GM23338 (cell line): ENCODE measurements around the gene PKNOX2. TPM values are rescaled to one million over a fixed set of nuclear protein-coding genes. Genes with fewer than 3 reads are reported as not detected.
A peak's percentile ranks its signal among the peaks of the same experiment; 100 is the strongest.

Experiments
- ATAC-seq: fragments of 200-7000 bp; cut with Tn5 transposase; 3 replicates; pipeline ENCODE4 v1.9.1; 2020
- DNase-seq: peaks from one replicate; pipeline ENCODE4 v3.0.0-alpha.2; 2015; ENCODE audit warnings: low spot score
- H2AFZ ChIP-seq: fragments of 200-600 bp; sonication (generic); 2 replicates; pipeline ENCODE4 v1.8.0; 2016; ENCODE audit warnings: antibody characterized with exemption, mild to moderate bottlenecking, moderate library complexity
- H3F3A ChIP-seq: fragments of 200-600 bp; sonication (generic); replicated peaks from 2 replicates; pipeline ENCODE4 v1.8.0; 2017; ENCODE audit warnings: antibody characterized with exemption, mixed run types, low read depth
- H3K27ac ChIP-seq: fragments of 200-600 bp; sonication (generic); 2 replicates; pipeline ENCODE4 v1.6.1; 2016; ENCODE audit warnings: low read depth
- H3K27me3 ChIP-seq: fragments of 200-600 bp; sonication (generic); 2 replicates; pipeline ENCODE4 v1.8.0; 2016; ENCODE audit warnings: mild to moderate bottlenecking, mixed run types, moderate library complexity; ENCODE audit not compliant: insufficient read depth
- H3K36me3 ChIP-seq: fragments of 200-600 bp; sonication (generic); 2 replicates; pipeline ENCODE4 v1.8.0; 2016; ENCODE audit warnings: mild to moderate bottlenecking; ENCODE audit not compliant: insufficient read depth
- H3K4me1 ChIP-seq: fragments of 200-600 bp; sonication (generic); 2 replicates; pipeline ENCODE4 v1.8.0; 2016; ENCODE audit warnings: mild to moderate bottlenecking, moderate library complexity; ENCODE audit not compliant: insufficient read depth
- H3K4me2 ChIP-seq: fragments of 200-600 bp; sonication (generic); 2 replicates; pipeline ENCODE4 v1.7.1; 2017; ENCODE audit warnings: mixed run types
- H3K4me3 ChIP-seq: fragments of 200-600 bp; sonication (generic); 2 replicates; pipeline ENCODE4 v1.6.1; 2016; ENCODE audit warnings: mixed run types
- H3K79me2 ChIP-seq: fragments of 200-600 bp; sonication (generic); replicated peaks from 2 replicates; pipeline ENCODE4 v1.8.0; 2017; ENCODE audit warnings: mild to moderate bottlenecking; ENCODE audit not compliant: insufficient read depth
- H3K9me2 ChIP-seq: fragments of 200-600 bp; sonication (generic); 2 replicates; pipeline ENCODE4 v1.8.0; 2017; ENCODE audit not compliant: insufficient read depth
- H4K20me1 ChIP-seq: fragments of 200-600 bp; sonication (generic); replicated peaks from 2 replicates; pipeline ENCODE4 v1.8.0; 2017; ENCODE audit warnings: mild to moderate bottlenecking; ENCODE audit not compliant: insufficient read depth
- H3K27ac Mint-ChIP-seq: 2 replicates; pipeline ENCODE4 v1.8.0; 2020; ENCODE audit warnings: inconsistent platforms, mild to moderate bottlenecking, moderate library complexity, mixed read lengths
- H3K27me3 Mint-ChIP-seq: 3 replicates; pipeline ENCODE4 v1.8.0; 2022; ENCODE audit warnings: low read depth, mild to moderate bottlenecking, moderate library complexity, mixed read lengths, inconsistent platforms; ENCODE audit not compliant: insufficient read depth, poor library complexity
- H3K36me3 Mint-ChIP-seq: 3 replicates; pipeline ENCODE4 v1.8.0; 2021; ENCODE audit warnings: low read depth, mild to moderate bottlenecking, inconsistent platforms, moderate library complexity, mixed read lengths
- H3K4me1 Mint-ChIP-seq: 3 replicates; pipeline ENCODE4 v1.8.0; 2020; ENCODE audit warnings: mild to moderate bottlenecking, inconsistent platforms, mixed read lengths
- H3K4me3 Mint-ChIP-seq: 3 replicates; pipeline ENCODE4 v1.8.0; 2021; ENCODE audit warnings: moderate library complexity, mild to moderate bottlenecking, inconsistent platforms, mixed read lengths
- H3K9me3 Mint-ChIP-seq: 3 replicates; pipeline ENCODE4 v1.8.0; 2020; ENCODE audit warnings: moderate library complexity, mild to moderate bottlenecking, inconsistent platforms, mixed read lengths
- CTCF ChIP-seq, 2 experiments: fragments of 200-600 bp in 1 of 2; sonication (generic) in 1 of 2; conservative IDR thresholded peaks; 2 replicates each; pipeline versions ENCODE4 v1.5.1 to v1.6.1; 2016 to 2017; ENCODE audit warnings: antibody characterized with exemption in 2 of 2, low read depth in 2 of 2, mild to moderate bottlenecking in 2 of 2, moderate library complexity in 1 of 2
- EZH2 ChIP-seq: fragments of 200-600 bp; sonication (generic); IDR thresholded peaks from one replicate; pipeline ENCODE4 v1.8.0; 2017; ENCODE audit warnings: antibody characterized with exemption, mild to moderate bottlenecking, low read depth; ENCODE audit not compliant: unreplicated experiment
- ZNF331 ChIP-seq: fragments of 250-450 bp; sonication (Bioruptor Pico); IDR thresholded peaks from 2 replicates; pipeline ENCODE4 v1.5.0; 2020; ENCODE audit warnings: low read depth, mild to moderate bottlenecking, moderate library complexity
- ZNF462 ChIP-seq: fragments of 250-450 bp; sonication (Bioruptor Pico); IDR thresholded peaks from 2 replicates; pipeline ENCODE4 v1.5.0; 2020; ENCODE audit warnings: mild to moderate bottlenecking, moderate library complexity
- long read RNA-seq: library from polyadenylated mRNA; unstranded; transcript quantifications from one replicate; pipeline ENCODE4 v2.0.0, GENCODE V29; 2020; ENCODE audit not compliant: unreplicated experiment
- polyA plus RNA-seq: library from polyadenylated mRNA; unstranded; fragments of >200 nt; fragmentation: Nextera tagmentation; extraction: Ambion mirVana; gene quantifications from 2 replicates; pipeline ENCODE4 v1.2.1, GENCODE V29; 2016
- total RNA-seq: library from RNA; depleted of rRNA; stranded (reverse); fragments of >200 nt; shearing (Covaris generic); gene quantifications from 2 replicates; pipeline ENCODE4 v1.2.3, GENCODE V29; 2014; rRNA removed

PKNOX2 gene
- total RNA-seq: 0.43 and 0.83 TPM in 2 replicates
- 0.35 and 0.42 TPM in 2 replicates for polyA plus RNA-seq
- long read RNA-seq: 0 reads

- Histone ChIP-seq H3K4me1 (peaks cover 58% of the 10 kb centered on the region), H3K27me3 (peaks cover 45% of the 10 kb centered on the region), H3K36me3 (no peaks in the 10 kb centered on the region), H3F3A (peaks cover 10% of the 10 kb centered on the region; the same call in 1 of the 2 replicates), H3K4me3 (peak within 1 kb of the TSS; percentile 80), H3K79me2 (no peaks in the 10 kb centered on the region), H3K27ac (peak within 1 kb of the TSS; percentile 92), H3K4me2 (peak within 1 kb of the TSS; percentile 97), H3K9me2 (no peaks in the 10 kb centered on the region), H4K20me1 (no peaks in the 10 kb centered on the region), H2AFZ (peak within 1 kb of the TSS; percentile 88)
- no peaks in the 10 kb centered on the region for H3K9me3 Mint-ChIP-seq
- ATAC-seq: peak; percentile 48
- peaks cover 65% of the 10 kb centered on the region for H3K4me1 Mint-ChIP-seq
- TF ChIP-seq EZH2 (peak; percentile 46), CTCF (conservative IDR thresholded peaks at IDR 0.05; ENCODE audit: low read depth in 2 of 2) (peak; percentile 36 to 64; a peak in 3 of 4 replicates), ZNF331 (CRISPR knock-in tag) (no peak), ZNF462 (CRISPR knock-in tag) (no peak)
- H3K4me3 Mint-ChIP-seq: peak within 1 kb of the TSS; percentile 83
- peak; percentile 91 for DNase-seq
- H3K27ac Mint-ChIP-seq: peak within 1 kb of the TSS; percentile 94
- peaks cover 56% of the 10 kb centered on the region for H3K27me3 Mint-ChIP-seq
- H3K36me3 Mint-ChIP-seq: no peaks in the 10 kb centered on the region
Measured at GRCh38 chr11:125164422-125165110, at the start of gene PKNOX2. Gene PKNOX2, plus strand, starts transcription at chr11:125164751. Its CDS starts 186,555 bp downstream, at chr11:125351306.
